IPS-11a (cell line): ENCODE measurements around the gene LRR1.

ENCODE experiments used
- H3K4me3 ChIP-seq: one replicate; pipeline ENCODE4 v1.5.1; 2013; ENCODE audit warnings: low read depth, low read length, control low read depth

Gene LRR1

GRCh38 chr14:49598485-49599300, at the start of gene LRR1:
Gene LRR1, plus strand, starts transcription at chr14:49598940. Its CDS starts 81 bp downstream, at chr14:49599021.
- peak within 1 kb of the TSS; percentile 95 for H3K4me3 ChIP-seq

DNA sequence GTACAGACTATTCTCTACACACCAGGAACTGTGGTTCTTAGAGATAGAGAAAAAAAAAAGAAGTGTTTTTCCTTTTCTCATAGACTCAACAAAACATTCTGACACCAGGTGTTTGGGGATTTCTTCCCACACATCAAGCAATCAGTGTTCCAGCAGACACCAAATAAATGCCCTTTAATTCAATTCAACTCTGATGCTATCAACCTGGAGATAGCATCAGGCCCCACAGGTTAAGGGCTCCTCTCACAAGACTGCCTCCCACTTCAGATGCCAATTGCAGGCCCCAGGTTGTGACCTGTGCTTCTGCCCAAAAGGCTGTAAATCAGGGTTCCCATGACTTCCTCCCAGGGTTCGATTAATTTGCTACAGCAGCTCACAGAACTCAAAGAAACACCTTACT, 49.3 kb upstream of the LRR1 start:
- no peak overlapping the region for H3K4me3 ChIP-seq

DNA sequence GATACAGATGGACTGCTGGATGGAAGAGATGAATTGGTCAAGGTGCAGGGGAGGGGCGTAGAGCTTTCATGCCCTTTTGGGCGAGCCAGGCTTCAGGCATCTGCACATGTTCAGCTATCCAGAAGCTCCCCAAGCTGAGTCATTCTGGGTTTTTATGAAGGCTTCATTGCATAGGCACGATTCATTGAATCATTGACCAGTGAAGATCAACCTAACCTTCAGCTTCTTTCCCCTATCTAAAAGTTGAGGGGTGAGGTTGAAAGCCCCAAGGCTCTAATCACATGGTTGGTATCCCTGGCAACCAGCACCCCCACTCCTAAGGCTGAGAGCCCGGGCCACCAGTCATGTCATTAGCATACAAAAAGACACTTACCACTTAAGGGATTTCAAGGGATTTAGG, 48.9 kb upstream of the LRR1 start:
- no peak overlapping the region for H3K4me3 ChIP-seq

- H3K4me3 ChIP-seq = no peak overlapping the region
Observed at GRCh38 chr14:49550286-49551184, 48.2 kb upstream of the LRR1 start.

GRCh38 chr14:49551569-49551968, 47.2 kb upstream of the LRR1 start:
- no peak overlapping the region for H3K4me3 ChIP-seq

DNA sequence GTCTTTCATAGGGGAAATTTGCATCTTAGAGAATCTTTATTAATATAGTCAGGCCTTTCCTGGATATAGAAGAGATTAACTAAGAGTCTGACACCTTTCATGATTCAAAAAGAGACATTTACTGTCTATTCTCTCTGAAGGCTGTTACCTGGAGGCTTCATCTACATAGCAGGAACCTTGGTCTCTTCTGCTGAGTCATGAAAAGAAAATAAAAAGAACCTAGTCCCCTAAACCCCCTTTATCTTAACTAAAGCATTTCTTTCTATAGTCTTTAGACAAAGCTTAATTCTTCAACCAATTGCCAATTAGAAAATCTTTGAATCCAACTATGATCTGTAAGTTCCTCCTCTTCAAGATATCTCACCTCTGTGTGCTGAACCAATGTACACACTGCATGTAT, 45.6 kb upstream of the LRR1 start:
- no peak overlapping the region for H3K4me3 ChIP-seq

DNA sequence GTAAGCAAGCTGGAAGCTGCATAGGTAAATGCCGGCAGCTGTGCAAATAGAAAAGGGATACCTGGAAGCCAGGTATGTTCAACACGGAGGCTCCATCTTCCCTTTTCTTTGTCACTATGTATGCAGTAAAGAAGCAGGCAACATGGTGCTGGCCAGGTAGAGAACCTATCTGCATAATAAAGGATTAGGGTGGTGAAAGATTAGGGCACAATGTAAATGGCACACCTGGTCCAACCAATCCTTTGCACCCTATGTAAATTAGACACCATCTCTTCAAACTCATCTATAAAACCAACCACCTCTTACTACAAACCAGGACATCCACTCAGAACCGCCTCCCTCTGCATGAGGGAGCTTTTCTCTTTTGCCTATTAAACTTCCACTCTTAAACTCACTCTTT, 44.8 kb upstream of the LRR1 start:
- H3K4me3 ChIP-seq = no peak overlapping the region

DNA sequence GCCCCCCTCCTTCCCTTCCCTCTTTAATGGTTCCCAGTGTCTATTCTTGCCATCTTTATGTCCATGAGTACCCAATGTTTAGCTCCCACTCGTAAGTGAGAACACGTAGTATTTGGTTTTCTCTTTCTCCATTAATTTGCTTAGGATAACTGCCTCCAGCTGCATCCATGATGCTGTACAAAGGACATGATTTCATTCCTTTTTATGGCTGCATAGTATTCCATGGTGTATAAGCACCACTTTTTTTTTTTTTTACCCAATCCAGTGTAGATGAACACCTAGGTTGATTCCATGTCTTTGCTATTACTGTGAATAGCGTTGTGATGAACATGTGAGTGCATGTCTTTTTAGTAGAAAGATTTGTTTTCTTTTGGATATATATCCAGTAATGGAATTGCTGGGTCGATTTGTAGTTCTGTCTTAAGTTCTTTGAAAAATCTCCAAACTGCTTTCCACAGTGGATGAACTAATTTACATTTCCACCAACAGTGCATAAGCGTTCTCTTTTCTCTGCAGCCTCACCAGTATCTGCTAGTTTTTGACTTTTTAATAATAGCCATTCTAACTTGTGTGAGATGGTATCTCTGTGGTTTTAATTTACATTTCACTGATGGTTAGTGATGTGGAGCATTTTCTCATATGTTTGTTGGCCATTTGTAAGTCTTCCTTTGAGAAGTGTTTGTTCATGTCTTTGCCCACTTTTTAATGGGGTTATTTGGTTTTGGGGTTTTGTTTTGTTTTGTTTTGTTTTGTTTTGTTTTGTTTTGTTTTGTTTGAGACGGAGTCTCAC, 38.6 kb upstream of the LRR1 start:
- H3K4me3 ChIP-seq = no peak overlapping the region

- no peak overlapping the region for H3K4me3 ChIP-seq
Observed at GRCh38 chr14:49566714-49567113, 32.0 kb upstream of the LRR1 start.

DNA sequence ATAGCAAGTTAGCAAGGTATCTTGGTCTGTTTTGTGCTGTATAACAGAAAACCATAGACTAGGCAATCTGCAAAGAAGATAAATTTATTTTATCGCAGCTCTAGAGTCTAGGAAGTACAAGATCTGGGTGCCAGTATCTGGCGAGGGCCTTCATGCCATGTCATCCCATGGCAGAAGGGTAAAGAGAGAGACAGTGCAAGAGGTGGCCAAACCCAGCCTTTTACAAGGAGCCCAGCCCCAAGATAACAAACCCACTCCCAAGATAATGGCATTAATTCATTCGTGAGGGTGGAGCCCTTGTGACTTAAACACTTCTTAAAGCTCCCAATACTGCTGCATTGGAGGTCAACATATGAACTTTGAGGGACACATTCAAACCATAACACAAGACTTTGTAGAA, 29.5 kb upstream of the LRR1 start:
- no peak overlapping the region for H3K4me3 ChIP-seq

GRCh38 chr14:49574038-49574437, 24.7 kb upstream of the LRR1 start:
- H3K4me3 ChIP-seq = no peak overlapping the region

DNA sequence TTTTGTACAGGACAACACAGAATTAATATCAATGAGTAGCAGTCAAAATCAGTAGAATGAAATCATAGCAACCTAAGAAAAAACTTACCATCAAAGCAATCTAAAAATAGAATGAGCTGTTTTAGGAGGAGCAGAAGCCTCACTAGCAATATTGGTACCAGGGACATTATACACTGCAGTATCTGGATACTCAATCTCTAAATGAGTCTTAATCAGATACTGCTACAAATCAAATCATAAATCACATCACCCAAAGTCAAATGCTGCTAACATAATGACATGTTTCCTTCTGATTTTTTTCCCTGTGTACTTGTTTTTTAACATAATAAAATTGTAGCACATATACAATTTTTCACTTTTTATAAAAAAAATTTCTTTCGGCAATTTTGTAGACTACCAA, 20.6 kb upstream of the LRR1 start:
- no peak overlapping the region for H3K4me3 ChIP-seq

DNA sequence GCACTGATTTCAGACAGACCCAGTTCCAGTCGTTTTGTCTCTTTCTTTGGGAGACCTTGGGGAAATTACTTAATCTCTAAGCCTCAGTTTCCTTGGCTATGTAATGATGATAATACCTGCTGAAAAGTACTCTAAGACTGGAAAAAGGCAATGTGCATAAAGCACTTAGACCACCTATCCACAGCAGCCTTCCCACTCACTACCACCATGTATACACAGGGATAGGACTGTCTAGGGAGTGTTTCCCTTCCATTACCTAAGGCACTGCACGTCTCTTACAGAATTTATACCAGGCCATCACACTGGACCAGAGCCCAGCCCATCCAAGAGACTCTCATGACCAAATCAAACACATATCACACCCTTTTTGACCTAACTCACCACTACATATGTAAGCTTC, 18.9 kb upstream of the LRR1 start:
- no peak overlapping the region for H3K4me3 ChIP-seq

DNA sequence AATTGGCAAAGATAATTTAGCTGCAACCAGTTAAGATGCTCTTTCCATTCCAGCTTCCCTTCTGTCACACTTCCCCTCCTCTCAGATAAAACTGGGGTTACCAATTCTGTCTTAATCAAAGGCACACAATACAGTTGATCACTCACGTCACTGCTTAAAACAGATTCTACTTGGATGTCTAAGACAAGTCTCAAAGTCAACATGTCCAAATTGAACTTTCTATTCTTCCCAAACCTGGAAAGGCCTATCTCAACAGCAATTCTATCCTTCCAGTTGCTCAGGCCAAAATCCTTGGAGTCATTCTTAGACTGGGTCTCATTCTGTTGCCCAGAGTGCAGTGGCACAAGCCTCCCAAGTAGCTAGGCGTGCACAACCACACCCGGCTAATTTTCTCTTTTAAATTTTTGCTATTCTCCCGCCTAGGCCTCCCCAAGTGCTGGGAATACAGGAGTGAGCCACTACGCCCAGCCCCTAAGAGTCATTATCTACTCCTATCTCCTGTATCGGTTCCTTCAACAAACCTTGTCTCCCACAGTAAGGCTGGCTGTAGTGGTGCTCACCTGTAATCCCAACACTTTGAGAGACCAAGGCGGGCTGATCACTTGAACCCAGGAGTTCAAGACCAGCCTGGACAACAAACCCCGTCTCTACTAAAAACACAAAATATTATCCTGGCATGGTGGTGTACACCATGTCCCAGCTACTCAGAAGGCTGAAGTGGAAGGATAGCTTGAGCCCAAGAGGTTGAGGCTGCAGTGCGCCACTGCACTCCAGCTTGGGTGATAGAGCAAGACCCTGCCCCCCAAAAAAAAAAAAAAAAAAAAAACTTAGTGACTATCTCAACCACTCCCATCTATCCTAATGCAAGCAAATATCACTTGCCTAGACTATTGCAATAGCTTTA, 17.3 kb upstream of the LRR1 start:
- H3K4me3 ChIP-seq = no peak overlapping the region

DNA sequence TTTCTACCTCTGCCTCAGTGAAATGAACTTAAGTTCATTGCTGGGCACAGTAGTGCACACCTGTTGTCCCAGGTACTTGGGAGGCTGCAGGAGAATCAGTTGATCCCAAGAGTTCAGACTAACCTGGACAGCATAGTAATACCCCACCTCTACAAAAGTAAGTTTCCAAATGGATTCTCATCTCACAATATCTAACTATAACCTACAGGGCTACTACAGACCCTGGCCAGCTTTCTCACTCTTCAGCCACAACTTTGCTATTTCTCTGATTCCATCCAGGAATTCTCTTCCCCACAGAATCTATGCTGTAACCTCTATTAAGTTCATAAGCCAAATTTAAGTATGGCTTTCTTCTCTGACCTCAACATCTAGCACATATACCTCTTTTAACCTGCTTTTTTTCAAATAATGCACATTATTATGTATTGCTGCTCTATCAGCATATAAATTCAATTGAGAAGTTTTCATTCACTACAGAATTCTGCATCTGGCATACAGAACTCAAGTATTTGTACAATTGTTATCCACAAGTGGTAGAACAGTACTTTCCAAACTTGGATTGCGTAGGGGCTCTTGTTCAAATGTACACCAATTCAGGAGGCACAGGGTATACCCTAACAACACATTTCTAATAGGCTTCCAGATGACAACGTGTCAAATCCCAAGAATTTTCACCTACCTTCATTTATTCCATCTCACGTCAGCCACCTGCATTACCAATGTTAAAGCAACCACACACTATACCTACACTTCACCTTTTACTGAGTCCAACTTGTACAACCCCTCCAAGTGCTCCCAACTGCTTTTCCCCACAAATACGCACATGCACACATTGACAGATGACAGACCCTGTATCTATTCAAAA, 16.4 kb upstream of the LRR1 start:
- H3K4me3 ChIP-seq = no peak overlapping the region

- peak overlapping the region; percentile 99 for H3K4me3 ChIP-seq
Observed at GRCh38 chr14:49583629-49584028, 15.1 kb upstream of the LRR1 start.

- peak overlapping the region; percentile 99 for H3K4me3 ChIP-seq
Observed at GRCh38 chr14:49584058-49584457, 14.7 kb upstream of the LRR1 start.

DNA sequence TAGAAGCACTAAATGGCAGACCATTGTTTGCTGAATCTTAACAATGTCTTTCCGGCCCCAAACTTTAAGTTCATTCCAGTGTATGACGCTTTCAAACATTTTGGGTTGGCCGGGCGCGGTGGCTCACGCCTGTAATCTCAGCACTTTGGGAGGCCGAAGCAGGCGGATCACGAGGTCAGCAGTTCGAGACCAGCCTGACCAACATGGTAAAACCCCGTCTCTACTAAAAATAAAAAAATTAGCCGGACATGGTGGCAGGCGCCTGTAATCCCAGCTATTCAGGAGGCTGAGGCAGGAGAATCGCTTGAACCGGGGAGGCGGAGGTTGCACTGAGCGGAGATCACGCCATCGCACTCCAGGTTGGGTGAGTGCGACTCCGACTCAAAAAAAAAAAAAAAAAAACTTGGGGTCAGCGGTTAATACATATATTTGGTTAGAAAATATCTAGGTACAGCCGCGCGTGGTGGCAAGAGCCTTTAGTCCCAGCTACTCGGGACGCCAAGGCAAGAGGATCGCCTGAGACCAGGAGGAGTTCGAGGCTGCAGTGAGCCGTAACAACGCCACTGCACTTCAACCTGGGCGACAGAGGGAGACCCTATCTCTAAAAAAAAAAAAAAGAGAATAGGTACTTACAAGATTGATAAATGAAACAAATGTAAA, 13.6 kb upstream of the LRR1 start:
- peak overlapping the region; percentile 99 for H3K4me3 ChIP-seq
